Measurements from ENCODE around the gene CABLES1.

DNA sequence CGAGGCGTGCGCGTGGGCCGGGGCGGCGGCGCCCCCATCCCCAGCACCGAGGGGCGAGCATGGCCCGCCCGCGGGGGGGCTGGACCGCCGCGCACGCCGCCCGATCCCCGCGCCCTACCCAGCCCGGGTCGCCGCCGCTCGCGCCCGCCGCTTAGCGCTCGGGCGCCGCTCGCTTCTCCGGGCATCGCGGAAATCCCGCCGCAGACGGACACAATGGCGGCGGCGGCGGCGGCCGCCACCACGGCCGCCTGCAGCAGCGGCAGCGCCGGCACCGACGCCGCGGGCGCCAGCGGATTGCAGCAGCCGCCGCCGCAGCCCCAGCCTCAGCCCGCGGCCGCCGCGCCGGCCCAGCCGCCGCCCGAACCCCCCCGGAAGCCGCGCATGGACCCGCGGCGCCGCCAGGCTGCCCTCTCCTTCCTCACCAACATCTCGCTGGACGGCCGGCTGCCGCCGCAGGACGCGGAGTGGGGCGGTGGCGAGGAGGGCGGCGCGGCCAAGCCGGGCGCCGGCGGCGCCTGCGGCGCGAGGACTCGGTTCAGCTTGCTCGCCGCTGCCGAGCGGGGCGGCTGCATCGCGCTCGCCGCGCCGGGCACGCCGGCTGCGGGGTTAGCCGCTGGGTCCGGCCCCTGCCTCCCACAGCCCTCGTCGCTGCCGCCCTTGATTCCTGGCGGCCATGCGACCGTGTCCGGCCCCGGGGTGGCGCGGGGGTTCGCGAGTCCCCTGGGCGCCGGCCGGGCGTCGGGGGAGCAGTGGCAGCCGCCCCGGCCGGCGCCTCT is 453 bp downstream of the CABLES1 start:
- TF ChIP-seq, protein P1, sequence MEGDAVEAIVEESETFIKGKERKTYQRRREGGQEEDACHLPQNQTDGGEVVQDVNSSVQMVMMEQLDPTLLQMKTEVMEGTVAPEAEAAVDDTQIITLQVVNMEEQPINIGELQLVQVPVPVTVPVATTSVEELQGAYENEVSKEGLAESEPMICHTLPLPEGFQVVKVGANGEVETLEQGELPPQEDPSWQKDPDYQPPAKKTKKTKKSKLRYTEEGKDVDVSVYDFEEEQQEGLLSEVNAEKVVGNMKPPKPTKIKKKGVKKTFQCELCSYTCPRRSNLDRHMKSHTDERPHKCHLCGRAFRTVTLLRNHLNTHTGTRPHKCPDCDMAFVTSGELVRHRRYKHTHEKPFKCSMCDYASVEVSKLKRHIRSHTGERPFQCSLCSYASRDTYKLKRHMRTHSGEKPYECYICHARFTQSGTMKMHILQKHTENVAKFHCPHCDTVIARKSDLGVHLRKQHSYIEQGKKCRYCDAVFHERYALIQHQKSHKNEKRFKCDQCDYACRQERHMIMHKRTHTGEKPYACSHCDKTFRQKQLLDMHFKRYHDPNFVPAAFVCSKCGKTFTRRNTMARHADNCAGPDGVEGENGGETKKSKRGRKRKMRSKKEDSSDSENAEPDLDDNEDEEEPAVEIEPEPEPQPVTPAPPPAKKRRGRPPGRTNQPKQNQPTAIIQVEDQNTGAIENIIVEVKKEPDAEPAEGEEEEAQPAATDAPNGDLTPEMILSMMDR (IDR thresholded peaks at IDR 0.05): no peak
- TF ChIP-seq POLR2AphosphoS5 (IDR thresholded peaks at IDR 0.05; ENCODE audit: insufficient read depth in 1 of 2, low read depth in 1 of 2) (no peak), POLR2A (IDR thresholded peaks at IDR 0.05) (no peak)

Measured in vagina (tissue), 2 donors.